KMS-11 (cell line): Measurements from ENCODE around the gene ATP5F1A.

ENCODE experiments used
- H2AFZ ChIP-seq: fragments of 200-600 bp; sonication (generic); 2 replicates; pipeline ENCODE4 v1.6.1; 2016; ENCODE audit warnings: antibody characterized with exemption, mixed run types, low read depth
- H3K27ac ChIP-seq: fragments of 200-600 bp; sonication (generic); 2 replicates; pipeline ENCODE4 v1.6.1; 2016; ENCODE audit warnings: mild to moderate bottlenecking, mixed run types
- H3K27me3 ChIP-seq: fragments of 200-600 bp; sonication (generic); 2 replicates; pipeline ENCODE4 v1.6.1; 2017; ENCODE audit warnings: mild to moderate bottlenecking, low read depth, mixed run types, moderate library complexity; ENCODE audit not compliant: insufficient read depth
- H3K36me3 ChIP-seq: fragments of 200-600 bp; sonication (generic); 2 replicates; pipeline ENCODE4 v1.6.1; 2017; ENCODE audit warnings: mild to moderate bottlenecking, mixed run types; ENCODE audit not compliant: insufficient read depth
- H3K4me1 ChIP-seq: fragments of 200-600 bp; sonication (generic); 2 replicates; pipeline ENCODE4 v1.6.1; 2016; ENCODE audit warnings: mild to moderate bottlenecking, low read depth, mixed run types; ENCODE audit not compliant: poor library complexity, severe bottlenecking
- H3K4me2 ChIP-seq: fragments of 200-600 bp; sonication (generic); 2 replicates; pipeline ENCODE4 v1.7.0; 2016; ENCODE audit warnings: mild to moderate bottlenecking, mixed run types
- H3K4me3 ChIP-seq: fragments of 200-600 bp; sonication (generic); IDR thresholded peaks from 2 replicates; pipeline ENCODE4 v1.6.1; 2017; ENCODE audit warnings: low read depth, low read length, mixed read lengths; ENCODE audit not compliant: insufficient read depth
- H3K79me2 ChIP-seq: fragments of 200-600 bp; sonication (generic); 2 replicates; pipeline ENCODE4 v1.6.1; 2016; ENCODE audit warnings: low read depth, mixed run types; ENCODE audit not compliant: insufficient read depth
- H3K9ac ChIP-seq: fragments of 200-600 bp; sonication (generic); 2 replicates; pipeline ENCODE4 v1.6.1; 2016; ENCODE audit warnings: mild to moderate bottlenecking, mixed run types
- H4K20me1 ChIP-seq: fragments of 200-600 bp; sonication (generic); 2 replicates; pipeline ENCODE4 v1.6.1; 2016; ENCODE audit warnings: mild to moderate bottlenecking, mixed run types; ENCODE audit not compliant: insufficient read depth
- CTCF ChIP-seq: fragments of 200-600 bp; sonication (generic); conservative IDR thresholded peaks from 2 replicates; pipeline ENCODE4 v1.6.1; 2017; ENCODE audit warnings: low read depth, mild to moderate bottlenecking, antibody characterized with exemption, low read length, moderate library complexity, mixed read lengths

The ATP5F1A gene

GRCh38 chr18:46042571-46043123 lies 55.4 kb downstream of the ATP5F1A start:
- no peak overlapping the region for H3K27ac ChIP-seq
- no peak for TF ChIP-seq CTCF
- H3K36me3 ChIP-seq: no peaks in the 10 kb centered on the region
- H3K4me1 ChIP-seq: peaks cover 10% of the 10 kb centered on the region
- H3K4me2 ChIP-seq: no peak overlapping the region
- H3K79me2 ChIP-seq: no peaks in the 10 kb centered on the region
- H3K27me3 ChIP-seq: no peaks in the 10 kb centered on the region
- no peak overlapping the region for H3K4me3 ChIP-seq
- no peak overlapping the region for H2AFZ ChIP-seq
- H3K9ac ChIP-seq: no peak overlapping the region
- no peaks in the 10 kb centered on the region for H4K20me1 ChIP-seq

- no peaks in the 10 kb centered on the region for H3K27me3 ChIP-seq
- H3K36me3 ChIP-seq: no peaks in the 10 kb centered on the region
- TF ChIP-seq CTCF: no peak
- H3K4me3 ChIP-seq: no peak overlapping the region
- no peaks in the 10 kb centered on the region for H4K20me1 ChIP-seq
- no peak overlapping the region for H3K4me2 ChIP-seq
- peaks cover 10% of the 10 kb centered on the region for H3K4me1 ChIP-seq
- H3K27ac ChIP-seq: no peak overlapping the region
- H3K9ac ChIP-seq: no peak overlapping the region
- no peak overlapping the region for H2AFZ ChIP-seq
- no peaks in the 10 kb centered on the region for H3K79me2 ChIP-seq
Measured at GRCh38 chr18:46040747-46041104, 57.4 kb downstream of the ATP5F1A start.

- Histone ChIP-seq H4K20me1 (no peaks in the 10 kb centered on the region), H3K4me2 (no peak overlapping the region), H3K27ac (no peak overlapping the region), H3K79me2 (no peaks in the 10 kb centered on the region), H3K36me3 (no peaks in the 10 kb centered on the region), H3K4me3 (no peak overlapping the region), H3K27me3 (no peaks in the 10 kb centered on the region), H2AFZ (no peak overlapping the region), H3K9ac (no peak overlapping the region), H3K4me1 (peaks cover 10% of the 10 kb centered on the region)
- no peak for TF ChIP-seq CTCF
Measured at GRCh38 chr18:46040033-46040746, 57.9 kb downstream of the ATP5F1A start.

- Histone ChIP-seq H3K27me3 (no peaks in the 10 kb centered on the region), H3K79me2 (no peaks in the 10 kb centered on the region), H2AFZ (no peak overlapping the region), H4K20me1 (no peaks in the 10 kb centered on the region), H3K4me2 (no peak overlapping the region), H3K4me3 (no peak overlapping the region), H3K36me3 (no peaks in the 10 kb centered on the region), H3K27ac (no peak overlapping the region), H3K9ac (no peak overlapping the region), H3K4me1 (peaks cover 4% of the 10 kb centered on the region)
- no peak for TF ChIP-seq CTCF
Measured at GRCh38 chr18:46037512-46038305, 60.4 kb downstream of the ATP5F1A start.
